CD14-positive monocyte (primary cell): ENCODE data around the gene ZNF433. TPM values are rescaled to one million over a fixed set of nuclear protein-coding genes. Genes with fewer than 3 reads are reported as not detected.
A peak's percentile ranks its signal among the peaks of the same experiment; 100 is the strongest.

Source experiments
- DNase-seq, 3 donors: peaks; one replicate each; pipeline ENCODE4 v3.0.0-alpha.2; 2011 to 2022
- H2AFZ ChIP-seq: 2 replicates; pipeline ENCODE4 v1.6.0; 2012; ENCODE audit warnings: mild to moderate bottlenecking, low read depth, low read length, inconsistent platforms; ENCODE audit not compliant: insufficient read depth, poor library complexity, severe bottlenecking
- H3K27ac ChIP-seq, 2 donors: 1 replicate in 1 of 2; 2 replicates in 1 of 2; pipeline ENCODE4 v1.5.1; 2012 to 2013; ENCODE audit warnings: low read length in 2 of 2, control low read depth in 1 of 2, inconsistent platforms in 1 of 2, low read depth in 1 of 2, mild to moderate bottlenecking in 1 of 2
- H3K27me3 ChIP-seq, 2 donors: one replicate each; pipeline versions ENCODE4 v1.6.0 to v1.6.1; 2011 to 2013; ENCODE audit warnings: low read length in 2 of 2; ENCODE audit not compliant: control insufficient read depth in 2 of 2, insufficient read depth in 2 of 2
- H3K36me3 ChIP-seq, 2 donors: replicated peaks in 1 of 2; 1 replicate in 1 of 2; 2 replicates in 1 of 2; pipeline versions ENCODE4 v1.5.1 to v1.6.1; 2012 to 2013; ENCODE audit warnings: low read length in 2 of 2, control low read depth in 1 of 2, inconsistent platforms in 1 of 2, mild to moderate bottlenecking in 1 of 2; ENCODE audit not compliant: insufficient read depth in 2 of 2, control insufficient read depth in 1 of 2
- H3K4me1 ChIP-seq, 2 donors: 1 replicate in 1 of 2; 2 replicates in 1 of 2; pipeline versions ENCODE4 v1.5.1 to v1.6.1; 2012 to 2013; ENCODE audit warnings: low read length in 2 of 2, control low read depth in 1 of 2, inconsistent platforms in 1 of 2, mild to moderate bottlenecking in 1 of 2, moderate library complexity in 1 of 2; ENCODE audit not compliant: insufficient read depth in 2 of 2, control insufficient read depth in 1 of 2
- H3K4me2 ChIP-seq: replicated peaks from 2 replicates; pipeline ENCODE3; 2012; ENCODE audit warnings: low read length, moderate library complexity, mild to moderate bottlenecking; ENCODE audit not compliant: poor library complexity, severe bottlenecking; ENCODE audit errors: extremely low read depth
- H3K4me3 ChIP-seq, 3 experiments: fragments of 200-600 bp in 1 of 3; sonication (generic) in 1 of 3; replicated peaks in 1 of 3; 1 replicate in 2 of 3; 2 replicates in 1 of 3; pipeline ENCODE4 v1.5.1; 2011 to 2013; ENCODE audit warnings: low read length in 3 of 3, mild to moderate bottlenecking in 3 of 3, control low read depth in 2 of 3, low read depth in 2 of 3, inconsistent platforms in 1 of 3, moderate library complexity in 1 of 3
- H3K79me2 ChIP-seq: 2 replicates; pipeline ENCODE4 v1.6.0; 2012; ENCODE audit warnings: mild to moderate bottlenecking, control low read depth, inconsistent platforms, low read length, moderate library complexity; ENCODE audit not compliant: insufficient read depth
- H3K9ac ChIP-seq: 2 replicates; pipeline ENCODE4 v1.6.0; 2017; ENCODE audit warnings: low read length, mild to moderate bottlenecking; ENCODE audit not compliant: insufficient read depth, poor library complexity, severe bottlenecking
- H3K9me3 ChIP-seq, 2 donors: replicated peaks in 1 of 2; 1 replicate in 1 of 2; 2 replicates in 1 of 2; pipeline versions ENCODE4 v1.5.1 to v1.6.1; 2012 to 2013; ENCODE audit warnings: low read length in 2 of 2, control low read depth in 1 of 2; ENCODE audit not compliant: control insufficient read depth in 1 of 2, insufficient read depth in 1 of 2
- H4K20me1 ChIP-seq: 2 replicates; pipeline ENCODE4 v1.6.0; 2012; ENCODE audit warnings: mild to moderate bottlenecking, low read length, control low read depth, moderate library complexity; ENCODE audit not compliant: insufficient read depth
- H3K27ac Mint-ChIP-seq, 7 donors: one replicate each; pipeline ENCODE4 v1.8.0; 2020; ENCODE audit warnings: mild to moderate bottlenecking in 7 of 7, mixed read lengths in 7 of 7, moderate library complexity in 6 of 7, inconsistent platforms in 2 of 7
- H3K27me3 Mint-ChIP-seq, 3 donors: one replicate each; pipeline ENCODE4 v1.8.0; 2021 to 2022; ENCODE audit warnings: low read depth in 3 of 3, mild to moderate bottlenecking in 3 of 3, mixed read lengths in 3 of 3, moderate library complexity in 3 of 3, inconsistent platforms in 1 of 3
- H3K36me3 Mint-ChIP-seq, 2 donors: one replicate each; pipeline ENCODE4 v1.8.0; 2020; ENCODE audit warnings: mixed read lengths in 2 of 2, inconsistent platforms in 1 of 2, mild to moderate bottlenecking in 1 of 2
- H3K4me1 Mint-ChIP-seq: one replicate; pipeline ENCODE4 v1.8.0; 2020; ENCODE audit warnings: mild to moderate bottlenecking, mixed read lengths
- H3K4me3 Mint-ChIP-seq, 2 donors: one replicate each; pipeline ENCODE4 v1.8.0; 2020; ENCODE audit warnings: mild to moderate bottlenecking in 2 of 2, mixed read lengths in 2 of 2, moderate library complexity in 1 of 2
- H3K9me3 Mint-ChIP-seq, 7 donors: one replicate each; pipeline ENCODE4 v1.8.0; 2020 to 2022; ENCODE audit warnings: mixed read lengths in 7 of 7, mild to moderate bottlenecking in 6 of 7, moderate library complexity in 6 of 7, inconsistent platforms in 2 of 7
- CTCF ChIP-seq: fragments of 200-600 bp; IDR thresholded peaks from one replicate; pipeline ENCODE4 v1.8.0; 2022; ENCODE audit warnings: antibody characterized with exemption, mild to moderate bottlenecking
- WGBS: methylation state at CpG from one replicate; pipeline ENCODE4 v1.1.5; 2013; ENCODE audit warnings: missing lambda C conversion rate; ENCODE audit not compliant: insufficient coverage; 5-methylcytosine and 5-hydroxymethylcytosine counted together
- intact Hi-C, 2 donors: fragments of 100-400 bp; cut with micrococcal nuclease; formaldehyde crosslinking; loops; one replicate each; pipeline versions ENCODE4 v1.15.0 to v1.15.1; 2023
- polyA plus RNA-seq, 3 donors: library from polyadenylated mRNA; depleted of rRNA in 1 of 3; unstranded in 2 of 3; stranded (reverse) in 1 of 3; fragments of 300-500 nt in 2 of 3; fragments of >200 nt in 1 of 3; fragmentation: Illumina TruSeq in 2 of 3; gene quantifications; 1 replicate in 2 of 3; 2 replicates in 1 of 3; pipeline ENCODE4 v1.2.3, GENCODE V29; 2012 to 2021

Gene ZNF433
- polyA plus RNA-seq, 3 donors, result 0.50 to 1.1 (median 0.76) TPM

- Histone ChIP-seq H3K36me3 (no peaks in the 10 kb centered on the region), H3K9me3 (peaks cover 5 to 18% of the 10 kb centered on the region in 2 donors), H2AFZ (no peak overlapping the region), H3K27ac (no peak overlapping the region), H3K4me2 (no peak overlapping the region), H3K79me2 (no peaks in the 10 kb centered on the region), H4K20me1 (no peaks in the 10 kb centered on the region), H3K27me3 (peaks cover 0 to 4% of the 10 kb centered on the region in 2 donors), H3K4me1 (peaks cover 11 to 13% of the 10 kb centered on the region in 2 donors), H3K4me3 (no peak overlapping the region), H3K9ac (no peak overlapping the region)
- Mint-ChIP-seq H3K27me3 (peaks cover 0 to 8% (median 5%) of the 10 kb centered on the region in 3 donors), H3K4me1 (peaks cover 18% of the 10 kb centered on the region), H3K4me3 (peak overlapping the region in 1 of 2 donors; percentile 24), H3K27ac (no peak overlapping the region), H3K36me3 (peaks cover 3 to 4% of the 10 kb centered on the region in 2 donors), H3K9me3 (peaks cover 3 to 38% (median 29%) of the 10 kb centered on the region in 7 donors)
- intact Hi-C loops, result loop anchor here in 1 of 2 donors (2.0 kb wide), 1 partner anchor 69 kb away; the partner anchor contains the start of gene ZNF763
- 100% methylated on average over 1 of the region's 2 CpGs for WGBS
- DNase-seq, result no peak
- TF ChIP-seq CTCF, result no peak
Measured at GRCh38 chr19:12034198-12034597, 1.3 kb downstream of the ZNF433 start.

GRCh38 chr19:12015753-12016116 lies 19.7 kb downstream of the ZNF433 start:
- peaks cover 54 to 95% (median 91%) of the 10 kb centered on the region in 7 donors for H3K9me3 Mint-ChIP-seq
- intact Hi-C loops, result no loop called here
- Histone ChIP-seq H4K20me1 (no peaks in the 10 kb centered on the region), H3K27me3 (no peaks in the 10 kb centered on the region), H3K4me2 (no peak overlapping the region), H3K79me2 (no peaks in the 10 kb centered on the region), H3K4me3 (peak overlapping the region in 1 of 3 experiments; percentile 36), H3K4me1 (no peaks in the 10 kb centered on the region), H3K27ac (no peak overlapping the region), H2AFZ (no peak overlapping the region), H3K9me3 (peaks cover 85 to 99% of the 10 kb centered on the region in 2 donors), H3K36me3 (peaks cover 10 to 79% of the 10 kb centered on the region in 2 donors), H3K9ac (no peak overlapping the region)
- peaks cover 0 to under 1% (median 0%) of the 10 kb centered on the region in 3 donors for H3K27me3 Mint-ChIP-seq
- no peak for DNase-seq
- whole genome bisulfite sequencing, result no CpG with 5 or more reads among the region's 2 CpGs
- H3K36me3 Mint-ChIP-seq, result peaks cover 40 to 64% of the 10 kb centered on the region in 2 donors
- no peaks in the 10 kb centered on the region for H3K4me1 Mint-ChIP-seq
- no peak overlapping the region for H3K27ac Mint-ChIP-seq
- H3K4me3 Mint-ChIP-seq, result no peak overlapping the region
- TF ChIP-seq CTCF, result no peak
